HG03060 (cell line): ENCODE measurements around the gene CSMD2.
"Not testable (repeated sequence)": the region's sequence is repeated elsewhere in the genome, so short reads cannot be mapped to it uniquely, and the experiment has no call there.

Source experiments
- ATAC-seq: cut with Tn5 transposase; IDR thresholded peaks from one replicate; pipeline ENCODE4 v1.9.1; 2021; ENCODE audit warnings: low read depth, moderate number of reproducible peaks; ENCODE audit not compliant: unreplicated experiment

CSMD2 gene

DNA sequence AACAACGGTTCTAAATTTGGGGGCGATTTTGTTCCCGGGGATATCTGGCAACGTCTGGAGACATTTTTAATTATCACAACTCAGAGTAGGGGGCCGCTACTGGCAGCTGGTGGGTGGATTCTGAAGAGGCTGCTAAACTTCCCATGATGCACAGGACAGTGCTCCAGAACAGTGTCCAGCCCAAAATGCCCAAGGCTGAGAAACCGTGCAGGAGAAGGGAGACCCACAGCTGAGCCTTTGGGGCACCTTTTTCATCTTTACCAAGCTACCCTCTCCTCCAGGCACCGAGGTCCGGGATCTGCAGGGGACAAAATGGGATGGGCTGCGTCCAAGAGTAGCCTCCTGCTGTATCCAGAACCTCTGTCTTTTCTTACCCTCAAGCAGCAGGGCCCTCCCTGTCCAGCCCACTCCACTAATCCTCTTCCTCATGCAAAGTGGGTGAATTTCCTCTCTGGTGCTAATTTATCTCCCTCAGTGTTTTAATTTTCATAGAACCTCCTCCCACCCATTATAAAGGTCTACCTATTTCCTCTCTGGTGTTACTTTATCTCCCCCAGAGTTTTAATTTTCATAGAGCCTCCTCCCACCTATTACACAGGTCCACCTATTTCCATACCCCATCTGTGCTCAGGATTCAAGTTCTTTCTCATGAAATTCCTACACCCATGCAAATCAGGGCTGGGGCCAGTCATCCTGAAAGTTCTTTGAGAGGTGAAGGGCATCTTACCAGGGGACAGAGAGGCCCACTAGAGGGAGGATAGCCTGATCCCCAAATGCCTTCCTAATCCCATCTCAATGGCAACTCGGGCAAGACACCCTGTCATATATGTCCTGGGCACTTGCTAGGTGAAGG, 42.7 kb downstream of the CSMD2 start:
- no peak for ATAC-seq

DNA sequence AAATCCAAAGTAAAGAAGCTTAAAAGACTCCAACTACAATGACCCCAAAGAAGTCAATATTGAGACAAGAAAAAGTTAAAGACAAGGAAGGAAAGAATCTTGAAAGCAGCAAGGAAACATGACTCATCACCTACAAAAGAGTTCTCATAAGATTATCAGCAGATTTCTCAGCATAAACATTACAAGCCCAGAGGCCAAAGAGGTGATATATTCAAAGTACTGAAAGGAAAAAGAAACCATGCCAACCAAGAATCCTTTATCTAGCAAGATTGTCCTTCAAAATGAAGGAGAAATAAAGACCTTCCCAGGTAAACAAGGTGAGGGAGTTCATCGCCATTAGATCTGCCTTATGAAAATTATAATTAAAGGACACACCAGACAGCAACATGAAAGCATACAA, 49.8 kb downstream of the CSMD2 start:
- ATAC-seq, result no peak

DNA sequence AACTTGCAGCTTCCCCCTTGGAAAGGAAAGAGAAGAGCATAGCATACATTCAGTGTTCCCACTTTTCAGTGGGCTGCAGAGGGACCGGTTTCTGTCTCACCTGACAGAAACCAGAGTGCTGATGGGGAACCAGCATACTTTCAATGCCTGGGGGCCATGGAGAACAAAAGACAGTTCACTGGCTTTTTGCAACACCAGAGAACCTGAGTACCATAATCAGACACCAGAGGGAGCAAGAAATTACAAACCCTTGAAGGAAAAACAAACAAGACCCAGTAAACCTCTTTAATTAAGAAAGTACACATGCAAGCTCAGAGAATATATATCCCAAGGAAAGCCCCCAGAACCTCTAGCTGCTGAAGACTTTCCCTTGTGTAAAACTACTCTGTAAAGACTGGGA, 51.1 kb downstream of the CSMD2 start:
- no peak for ATAC-seq

DNA sequence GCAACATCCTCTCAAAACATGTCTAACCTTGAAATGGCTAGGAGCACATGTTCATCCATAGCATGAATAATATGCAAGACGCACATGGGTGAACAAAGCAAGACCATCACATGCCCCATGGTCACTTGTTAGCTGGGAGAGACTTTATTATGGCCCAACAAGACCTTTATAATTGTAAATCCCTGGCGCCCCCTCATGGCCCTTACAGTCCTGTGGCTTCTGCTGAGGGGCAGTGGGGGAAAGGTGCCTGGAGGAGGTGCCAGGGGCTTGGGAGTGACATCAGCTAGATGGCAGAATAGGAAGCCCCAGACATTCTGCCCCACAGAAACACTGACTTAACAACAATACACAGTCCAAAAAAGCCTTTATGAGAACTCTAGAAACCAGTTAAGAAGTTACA, 51.7 kb downstream of the CSMD2 start:
- ATAC-seq, result no peak

DNA sequence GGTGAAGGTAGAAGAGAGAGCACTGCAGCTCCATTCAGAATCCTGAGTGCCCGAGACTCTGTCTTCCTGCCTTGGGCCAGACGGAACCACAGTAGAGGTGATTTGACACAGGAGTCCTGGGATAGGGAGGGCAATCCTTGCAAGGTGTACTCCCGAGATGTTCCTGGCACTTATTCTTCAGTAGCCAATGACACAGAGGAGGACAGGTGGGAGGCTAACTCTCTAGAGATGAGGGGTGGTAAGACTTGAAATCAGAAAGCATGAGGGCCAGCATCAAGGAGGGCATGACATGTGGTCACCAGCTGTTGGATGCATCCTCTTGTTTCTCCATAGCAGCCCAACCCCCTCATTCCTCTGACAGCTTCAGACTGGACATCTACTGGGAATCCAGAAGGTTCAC, 56.3 kb downstream of the CSMD2 start:
- no peak for ATAC-seq

DNA sequence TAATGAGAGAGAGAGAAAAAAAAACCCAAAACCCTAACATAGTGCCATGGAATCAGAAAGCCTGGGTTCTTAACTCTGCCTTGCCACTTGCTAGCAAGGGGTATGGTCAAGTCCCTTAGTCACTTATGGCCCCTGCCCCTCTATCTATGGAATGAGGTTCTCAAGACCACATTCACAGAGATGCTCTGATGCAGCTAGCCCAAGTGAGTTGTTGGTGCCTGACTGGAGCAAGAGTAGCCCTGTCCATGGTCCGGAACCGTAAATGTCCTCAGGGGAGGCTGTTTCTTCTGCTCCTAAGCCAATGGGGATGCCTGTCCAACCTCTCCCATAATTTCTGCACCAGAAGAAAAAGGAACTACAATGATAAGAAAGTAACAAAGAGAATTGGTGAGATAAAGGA, 56.8 kb downstream of the CSMD2 start:
- no peak for ATAC-seq

DNA sequence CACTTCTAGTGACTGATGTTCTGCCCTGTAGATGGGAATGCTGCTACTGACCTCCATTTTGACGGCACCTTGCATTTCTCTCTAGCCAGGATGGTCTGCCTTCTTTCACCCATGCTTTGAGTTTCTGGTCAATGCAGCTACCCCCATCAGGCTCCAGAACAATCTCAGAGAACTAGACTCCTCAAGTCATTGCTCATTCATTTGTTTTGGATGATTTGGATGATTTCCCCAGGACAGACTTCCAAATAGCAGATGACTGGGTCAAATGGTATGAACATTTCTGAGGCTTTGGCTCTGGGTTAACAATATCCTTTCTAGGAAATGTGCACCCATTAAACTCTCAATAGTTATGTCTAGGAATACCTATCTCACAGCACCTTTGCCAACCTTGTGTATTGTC, 63.9 kb downstream of the CSMD2 start:
- no peak for ATAC-seq

DNA sequence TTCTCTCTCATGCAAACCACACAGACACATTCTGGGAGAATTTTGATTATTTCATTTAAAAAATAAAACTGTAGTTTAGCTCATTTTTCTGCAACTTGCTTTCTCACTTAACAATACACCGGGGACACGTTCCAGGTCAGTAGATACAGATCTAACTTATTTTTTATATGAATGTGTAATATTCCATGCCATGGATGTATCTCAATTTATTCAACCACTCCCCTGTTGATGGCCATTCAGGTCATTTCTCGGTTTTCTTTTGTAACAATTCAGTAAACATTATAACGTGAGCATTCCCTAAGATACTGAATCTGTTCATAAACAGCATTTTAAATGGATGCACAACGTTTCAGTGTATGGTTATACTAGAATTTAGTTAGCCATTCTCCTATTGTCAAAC, 64.7 kb downstream of the CSMD2 start:
- ATAC-seq, result no peak

DNA sequence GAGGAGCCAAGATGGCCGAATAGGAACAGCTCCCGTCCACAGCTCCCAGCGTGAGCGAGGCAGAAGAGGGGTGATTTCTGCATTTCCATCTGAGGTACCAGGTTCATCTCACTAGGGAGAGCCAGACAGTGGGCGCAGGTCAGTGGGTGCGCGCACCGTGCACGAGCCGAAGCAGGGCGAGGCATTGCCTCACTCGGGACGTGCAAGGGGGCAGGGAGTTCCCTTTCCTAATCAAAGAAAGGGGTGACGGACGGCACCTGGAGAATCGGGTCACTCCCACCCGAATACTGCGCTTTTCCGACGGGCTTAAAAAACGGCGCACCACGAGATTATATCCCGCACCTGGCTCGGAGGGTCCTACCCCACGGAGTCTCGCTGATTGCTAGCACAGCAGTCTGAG, 72.6 kb downstream of the CSMD2 start:
- ATAC-seq, result not testable (repeated sequence)

DNA sequence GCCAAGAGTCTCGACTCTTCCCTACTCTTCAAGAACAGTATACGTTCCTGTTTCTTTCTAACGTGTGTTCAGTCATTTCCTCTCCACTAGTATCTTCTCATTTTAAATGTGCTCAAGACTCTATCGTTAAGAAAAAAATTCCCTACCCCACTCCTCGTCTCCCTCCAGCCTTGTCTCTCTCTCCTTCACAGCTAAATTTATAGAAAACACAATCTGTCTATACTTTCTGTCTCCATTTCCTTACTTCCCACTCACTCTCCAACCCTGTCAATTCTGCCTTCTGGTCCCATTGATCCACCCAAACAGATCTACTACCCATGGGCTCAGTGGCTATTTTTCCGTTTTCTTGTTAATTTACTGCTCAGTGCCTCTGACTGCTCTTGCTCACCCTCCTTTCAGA, 75.3 kb downstream of the CSMD2 start:
- no peak for ATAC-seq

DNA sequence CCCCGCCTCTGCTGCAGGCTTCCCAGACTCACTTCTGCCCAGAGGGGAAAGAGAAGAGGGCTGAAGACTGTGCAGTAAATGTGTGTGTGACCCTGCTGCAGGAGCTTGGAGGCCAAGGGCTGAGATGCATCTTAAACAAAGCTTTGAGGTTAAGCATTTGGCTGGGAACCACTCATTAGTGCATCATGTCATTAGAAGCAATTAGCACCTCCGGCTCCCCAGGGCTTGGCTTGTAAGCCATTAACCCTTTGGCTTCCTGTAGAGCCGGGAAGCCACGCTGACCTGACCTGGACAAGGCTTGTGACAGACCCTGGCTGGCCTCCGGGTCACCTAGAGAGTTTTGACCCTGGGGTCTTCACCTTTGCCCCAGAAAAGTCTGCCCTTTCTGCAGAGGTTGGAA, 77.0 kb downstream of the CSMD2 start:
- no peak for ATAC-seq

DNA sequence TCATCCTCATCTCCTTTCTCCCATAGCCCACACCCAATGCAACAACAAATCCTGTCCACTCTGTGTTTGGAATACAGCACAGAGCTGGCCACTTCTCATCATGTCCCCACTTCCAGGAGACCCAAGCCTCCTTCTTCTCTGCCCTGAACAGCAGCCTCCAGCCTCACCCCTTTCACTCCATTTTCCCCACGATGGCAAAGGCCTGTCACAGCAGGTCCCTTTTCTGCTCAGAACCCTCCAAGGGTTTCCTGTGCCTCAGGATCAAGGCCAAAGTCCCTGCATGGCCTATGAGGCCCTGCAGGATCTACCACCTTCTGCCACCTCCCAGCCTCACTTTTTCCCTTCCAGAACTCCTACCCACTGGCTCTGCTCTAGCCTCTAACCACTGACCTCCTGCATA, 78.5 kb downstream of the CSMD2 start:
- ATAC-seq, result no peak

DNA sequence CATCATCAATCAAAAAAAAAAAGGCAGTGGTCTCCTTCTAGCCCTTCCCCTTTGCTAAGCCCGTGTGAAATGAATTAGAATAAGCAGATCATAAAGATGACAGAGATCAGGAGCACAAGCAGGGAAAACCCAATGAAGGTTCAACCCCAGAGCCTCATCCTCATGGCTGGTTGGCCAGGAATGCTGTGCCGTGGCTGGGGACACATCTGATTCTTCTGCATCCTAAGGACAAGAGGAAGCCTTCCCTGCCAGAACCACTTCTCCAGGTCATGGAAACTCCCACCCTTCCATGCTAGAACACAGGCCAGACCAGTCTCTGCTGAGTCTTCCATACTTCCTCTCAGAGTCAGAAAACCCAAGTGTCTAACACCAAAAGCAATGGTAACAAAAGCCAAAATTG, 81.1 kb downstream of the CSMD2 start:
- no peak for ATAC-seq

DNA sequence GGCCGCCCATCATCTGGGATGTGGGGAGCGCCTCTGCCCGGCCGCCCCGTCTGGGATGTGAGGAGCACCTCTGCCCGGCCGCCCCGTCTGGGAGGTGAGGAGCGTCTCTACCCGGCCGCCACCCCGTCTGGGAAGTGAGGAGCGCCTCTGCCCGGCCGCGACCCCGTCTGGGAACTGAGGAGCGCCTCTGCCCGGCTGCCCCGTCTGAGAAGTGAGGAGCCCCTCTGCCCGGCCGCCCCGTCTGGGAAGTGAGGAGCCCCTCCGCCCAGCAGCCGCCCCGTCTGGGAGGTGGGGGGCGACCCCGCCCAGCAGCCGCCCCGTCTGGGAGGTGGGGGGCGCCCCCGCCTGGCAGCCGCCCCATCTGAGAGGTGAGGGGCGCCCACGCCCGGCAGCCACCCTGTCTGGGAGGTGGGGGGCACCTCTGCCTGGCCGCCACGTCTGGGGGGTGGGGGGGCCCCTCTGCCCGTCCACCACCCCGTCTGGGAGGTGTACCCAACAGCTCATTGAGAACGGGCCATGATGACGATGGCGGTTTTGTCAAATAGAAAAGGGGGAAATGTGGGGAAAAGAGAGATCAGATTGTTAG, 82.9 kb downstream of the CSMD2 start:
- ATAC-seq, result not testable (repeated sequence)

DNA sequence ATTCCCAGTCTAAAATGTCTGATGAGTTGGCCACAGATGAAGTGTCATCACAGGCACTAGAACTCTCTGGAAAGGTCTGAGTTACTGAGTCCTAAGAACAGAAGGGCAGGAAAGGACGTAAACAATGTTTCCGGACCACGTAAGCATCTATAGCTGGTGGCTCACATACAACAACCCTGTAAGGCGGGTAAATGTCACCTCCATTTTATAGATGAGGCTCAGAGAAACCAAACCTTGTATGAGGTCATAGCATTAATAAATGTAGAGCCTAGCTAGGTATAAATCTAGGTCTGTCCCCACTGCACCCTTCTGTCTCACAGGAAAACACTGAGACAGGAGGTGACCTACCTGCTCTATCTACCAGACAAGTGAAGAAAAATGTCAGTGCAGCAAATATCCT, 86.6 kb downstream of the CSMD2 start:
- ATAC-seq, result no peak

DNA sequence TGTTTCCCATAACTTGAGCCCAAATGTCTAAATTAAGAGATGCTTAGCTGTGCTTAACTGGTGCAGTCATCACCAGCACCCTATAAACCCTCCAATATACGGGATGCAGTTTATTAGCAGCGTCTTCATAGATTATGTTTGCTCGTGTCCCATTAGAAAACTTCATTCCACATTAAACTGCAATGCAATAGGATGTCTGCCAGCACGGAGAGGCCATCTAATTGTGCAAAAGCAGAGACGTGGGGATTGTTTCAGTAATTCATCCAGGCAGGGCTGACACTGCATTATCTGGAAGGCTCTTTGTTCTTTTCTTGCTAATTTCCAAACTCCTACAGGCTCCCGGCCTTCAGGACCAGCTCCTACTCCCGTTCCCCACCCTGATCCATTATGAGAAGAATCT, 89.5 kb downstream of the CSMD2 start:
- ATAC-seq, result no peak

DNA sequence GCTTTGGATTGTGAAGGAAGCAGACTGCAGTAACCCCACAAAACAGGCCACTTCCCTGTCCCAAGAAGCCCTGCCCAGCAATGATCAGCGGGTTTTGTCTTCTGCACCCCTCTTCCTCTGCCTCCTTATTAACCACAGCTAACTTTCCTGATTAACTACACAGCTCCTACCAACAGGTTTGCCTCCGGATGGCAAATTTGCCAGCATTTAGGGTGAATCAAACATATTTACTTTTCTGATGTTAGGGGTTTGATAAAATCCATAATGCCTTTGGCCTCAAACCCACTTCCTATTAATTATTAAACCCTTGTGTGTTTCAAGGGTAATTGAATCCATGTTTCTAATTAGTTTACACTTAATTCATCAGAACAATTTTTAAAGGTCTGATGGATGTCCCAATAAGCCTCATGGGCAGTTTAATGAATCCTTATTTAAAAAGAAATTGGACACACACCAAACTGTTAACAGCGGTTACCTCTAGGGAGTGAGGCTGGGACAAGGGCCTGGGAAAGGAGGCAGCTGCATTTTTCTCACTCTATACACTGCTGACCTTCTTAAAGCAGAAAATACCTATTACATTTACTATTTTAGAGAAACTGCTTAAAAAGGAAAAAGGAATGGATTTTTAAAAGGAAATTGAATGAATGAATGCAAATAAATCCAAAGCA, 91.9 kb downstream of the CSMD2 start:
- no peak for ATAC-seq

DNA sequence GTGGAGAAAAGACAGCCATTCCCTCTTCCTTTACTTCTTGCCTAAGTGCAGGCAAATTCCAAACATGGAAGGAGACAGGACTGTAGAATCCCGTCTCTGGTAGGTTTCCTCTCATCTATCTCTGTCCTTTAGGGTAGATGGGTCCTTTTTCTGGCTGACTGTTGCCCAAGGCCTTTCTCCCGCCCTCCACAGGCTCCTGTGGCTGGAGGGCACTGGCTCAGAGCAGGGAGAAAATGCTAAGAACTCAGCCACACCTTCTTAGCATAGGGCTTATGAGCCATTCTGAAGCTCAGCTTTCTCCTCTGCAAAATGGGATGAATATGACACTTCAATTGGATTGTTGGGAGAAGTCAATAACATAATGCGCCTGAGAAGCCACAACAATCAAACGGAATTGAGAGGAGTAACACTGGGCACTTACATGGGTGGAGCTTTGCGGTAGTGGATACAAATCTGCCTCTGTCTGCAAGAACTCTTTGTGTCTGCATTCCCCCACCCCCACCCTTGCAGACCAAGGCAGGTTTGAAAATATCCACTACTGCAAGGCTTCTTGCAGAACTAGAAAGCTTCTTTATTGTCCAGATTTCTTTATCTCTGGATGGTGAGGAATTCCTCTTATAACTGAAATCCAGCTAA, 94.7 kb downstream of the CSMD2 start:
- no peak for ATAC-seq

DNA sequence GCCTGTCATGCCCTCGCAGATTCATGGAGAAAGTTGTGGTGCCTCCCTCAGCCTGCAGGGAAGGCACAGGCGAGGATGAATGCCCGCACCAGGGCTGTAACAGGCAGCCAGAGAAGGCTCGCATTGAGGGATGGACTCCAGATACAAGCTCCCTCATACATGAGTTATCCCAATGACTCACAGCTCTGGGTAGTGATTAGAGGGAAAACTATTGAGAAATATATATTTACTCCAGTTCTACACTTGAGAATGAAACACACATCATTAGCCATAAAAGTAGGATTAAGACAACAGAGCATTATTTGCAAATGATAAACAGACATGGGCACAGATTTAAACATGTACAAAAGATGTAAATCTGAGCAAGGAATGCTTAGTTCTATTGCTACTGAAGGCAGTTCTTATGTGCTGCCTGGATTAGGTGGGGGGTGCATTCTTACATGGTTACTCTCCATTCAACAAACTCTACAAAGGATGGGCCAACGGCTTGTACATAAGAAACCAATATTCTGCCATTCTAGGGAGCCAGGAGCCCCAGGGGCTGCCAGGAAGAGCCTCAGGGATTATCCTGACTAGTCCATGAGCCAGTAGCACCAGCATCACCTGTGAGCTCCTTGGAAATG, 97.9 kb downstream of the CSMD2 start:
- no peak for ATAC-seq

DNA sequence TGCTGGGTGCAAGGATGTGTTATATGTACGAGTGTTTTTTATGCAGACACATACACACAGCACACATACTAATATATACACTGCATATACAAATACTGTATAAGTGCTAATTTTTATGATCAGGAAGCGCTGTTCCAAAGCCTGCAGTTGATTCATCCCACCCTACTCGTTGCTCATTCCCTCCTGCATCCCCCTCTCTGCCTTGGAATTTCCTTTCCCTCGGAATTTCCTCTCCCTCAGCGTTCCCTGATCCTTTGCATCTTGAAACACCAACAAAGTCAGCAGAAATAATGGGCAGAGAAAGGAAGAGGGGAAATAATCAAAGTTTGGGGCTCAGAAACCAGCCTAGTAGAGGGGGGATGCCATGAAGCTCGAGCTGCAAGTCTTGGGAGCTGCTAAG, 98.9 kb downstream of the CSMD2 start:
- ATAC-seq, result no peak

DNA sequence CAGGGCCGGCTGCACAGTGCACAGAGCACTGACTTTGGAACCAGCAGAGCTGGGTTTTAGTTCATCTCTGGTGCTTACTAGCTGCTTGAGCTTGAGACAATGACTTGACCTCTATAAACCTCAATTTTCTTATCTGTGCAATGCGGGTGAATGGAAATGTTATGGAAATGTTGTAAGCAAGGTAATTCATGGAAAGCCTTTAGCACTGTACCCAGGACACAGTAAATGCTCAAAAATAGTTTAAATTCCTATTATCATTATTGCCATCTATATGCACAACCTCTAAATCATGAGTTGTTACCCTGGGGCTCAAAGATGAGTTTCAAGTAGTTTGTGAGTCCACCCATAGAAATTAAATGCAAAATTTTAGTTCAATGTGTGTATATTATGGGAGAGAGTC, 99.5 kb downstream of the CSMD2 start:
- ATAC-seq, result no peak
